HepG2 (cell line): ENCODE measurements around the gene CC2D1B. TPM values are rescaled to one million over a fixed set of nuclear protein-coding genes. Genes with fewer than 3 reads are reported as not detected.

Experiments
- CREB1 ChIP-seq, 2 experiments: fragments of 450-650 bp in 1 of 2; IDR thresholded peaks; 2 replicates each; pipeline ENCODE4 v1.6.1; 2016 to 2017; ENCODE audit warnings: control low read depth in 1 of 2, mild to moderate bottlenecking in 1 of 2, missing compliant biosample characterization in 1 of 2, missing genetic modification characterization in 1 of 2
- EHMT2 ChIP-seq: fragments of 200-600 bp; sonication (generic); IDR thresholded peaks from 2 replicates; pipeline ENCODE4 v1.7.0; 2017; ENCODE audit warnings: antibody characterized with exemption, low read depth, low read length, borderline replicate concordance
- ELF3 ChIP-seq: IDR thresholded peaks from 2 replicates; pipeline ENCODE4 v1.6.1; 2016; ENCODE audit warnings: missing genetic modification reagents, missing compliant biosample characterization
- EP300 ChIP-seq, 3 experiments: sonication (generic) in 1 of 3; formaldehyde crosslinking in 1 of 3; IDR thresholded peaks; 2 replicates each; pipeline versions ENCODE4 v1.5.1 to v1.6.1; 2011 to 2020; ENCODE audit warnings: low read depth in 2 of 3, low read length in 2 of 3, borderline replicate concordance in 1 of 3, improper control_type of control experiment in 1 of 3, mild to moderate bottlenecking in 1 of 3, missing genetic modification reagents in 1 of 3, moderate library complexity in 1 of 3
- HDAC6 ChIP-seq: fragments of 200-600 bp; sonication (generic); IDR thresholded peaks from 2 replicates; pipeline ENCODE4 v1.7.0; 2017; ENCODE audit warnings: mild to moderate bottlenecking, antibody characterized with exemption, low read length, low read depth
- KDM6A ChIP-seq: IDR thresholded peaks from 2 replicates; pipeline ENCODE4 v1.6.1; 2016; ENCODE audit warnings: low read depth
- MTF2 ChIP-seq: sonication (generic); formaldehyde crosslinking; IDR thresholded peaks from 2 replicates; pipeline ENCODE4 v1.5.0; 2020; ENCODE audit warnings: missing genetic modification reagents, borderline replicate concordance
- NFE2L1 ChIP-seq: sonication (generic); formaldehyde crosslinking; IDR thresholded peaks from 2 replicates; pipeline ENCODE4 v1.4.0; 2020; ENCODE audit warnings: missing genetic modification reagents, mild to moderate bottlenecking, borderline replicate concordance
- ONECUT2 ChIP-seq: sonication (generic); formaldehyde crosslinking; IDR thresholded peaks from 2 replicates; pipeline ENCODE4 v1.4.0; 2020; ENCODE audit warnings: missing genetic modification reagents
- POLR2A ChIP-seq, 2 experiments: IDR thresholded peaks; 2 replicates each; pipeline ENCODE4 v1.6.1; 2011; ENCODE audit warnings: low read depth in 2 of 2, low read length in 2 of 2, mild to moderate bottlenecking in 1 of 2, moderate library complexity in 1 of 2; ENCODE audit not compliant: insufficient read depth in 1 of 2
- SOX6 ChIP-seq, 2 experiments: fragments of 450-650 bp in 1 of 2; sonication (generic) in 1 of 2; formaldehyde crosslinking in 1 of 2; IDR thresholded peaks; 2 replicates each; pipeline versions ENCODE4 v1.4.0 to v1.6.1; 2017 to 2020; ENCODE audit warnings: antibody characterized with exemption in 1 of 2, mild to moderate bottlenecking in 1 of 2, missing genetic modification reagents in 1 of 2
- TOPORS ChIP-seq: sonication (generic); formaldehyde crosslinking; IDR thresholded peaks from 2 replicates; pipeline ENCODE4 v1.8.0; 2023; ENCODE audit warnings: mild to moderate bottlenecking, missing genetic modification reagents
- ZNF446 ChIP-seq: sonication (generic); formaldehyde crosslinking; IDR thresholded peaks from 2 replicates; pipeline ENCODE4 v1.5.0; 2020; ENCODE audit warnings: mild to moderate bottlenecking, missing genetic modification reagents
- ZNF572 ChIP-seq: sonication (generic); formaldehyde crosslinking; IDR thresholded peaks from 2 replicates; pipeline ENCODE4 v1.5.1; 2020; ENCODE audit warnings: mild to moderate bottlenecking, missing genetic modification reagents
- ZNF816 ChIP-seq: sonication (generic); formaldehyde crosslinking; IDR thresholded peaks from 2 replicates; pipeline ENCODE4 v1.8.0; 2022; ENCODE audit warnings: missing genetic modification reagents, mild to moderate bottlenecking, borderline replicate concordance
- ZNF883 ChIP-seq: sonication (generic); formaldehyde crosslinking; IDR thresholded peaks from 2 replicates; pipeline ENCODE4 v1.5.1; 2020; ENCODE audit warnings: mild to moderate bottlenecking, missing genetic modification reagents; ENCODE audit errors: not compliant biosample characterization
- ZSCAN12 ChIP-seq: sonication (generic); formaldehyde crosslinking; IDR thresholded peaks from 2 replicates; pipeline ENCODE4 v1.9.0; 2021; ENCODE audit warnings: mild to moderate bottlenecking, missing genetic modification reagents
- ZUFSP ChIP-seq: sonication (generic); formaldehyde crosslinking; IDR thresholded peaks from 2 replicates; pipeline ENCODE4 v1.9.0; 2021; ENCODE audit warnings: missing genetic modification reagents, mild to moderate bottlenecking, borderline replicate concordance
- polyA plus RNA-seq, 8 experiments: library from polyadenylated mRNA; depleted of rRNA in 3 of 8; stranded (reverse) in 7 of 8; unstranded in 1 of 8; fragments of >200 nt; fragmentation: Illumina TruSeq in 4 of 8; extraction: Trizol in 4 of 8; gene quantifications; 2 replicates each; pipeline versions ENCODE4 v1.2.1 to v1.2.3, GENCODE V29; 2011 to 2016; ENCODE audit warnings: low read depth in 4 of 8, missing spikeins in 1 of 8, mixed read lengths in 1 of 8; ENCODE audit not compliant: insufficient read depth in 1 of 8
- total RNA-seq, 5 experiments: library from RNA; depleted of rRNA; stranded (reverse); fragments of >200 nt; fragmentation: Illumina TruSeq; extraction: Trizol; gene quantifications; 2 replicates each; pipeline ENCODE4 v1.2.3, GENCODE V29; 2016; ENCODE audit warnings: low read depth in 1 of 5
- TF ChIP-seq, protein P1 (sequence below): sonication (generic); formaldehyde crosslinking; IDR thresholded peaks from 2 replicates; pipeline ENCODE4 v1.4.0; 2020; ENCODE audit warnings: mild to moderate bottlenecking, missing genetic modification reagents, borderline replicate concordance
- TF ChIP-seq, protein P2 (sequence below): sonication (generic); formaldehyde crosslinking; IDR thresholded peaks from 2 replicates; pipeline ENCODE4 v1.9.0; 2021; ENCODE audit warnings: missing genetic modification reagents, mild to moderate bottlenecking, borderline replicate concordance
- TF ChIP-seq, protein P3 (sequence below): sonication (generic); formaldehyde crosslinking; IDR thresholded peaks from 2 replicates; pipeline ENCODE4 v1.5.1; 2020; ENCODE audit warnings: missing genetic modification reagents, mild to moderate bottlenecking, borderline replicate concordance

Gene CC2D1B
- total and polyA plus RNA-seq, 2 of the 13 experiments (the other 11 are each of a cell fraction or from before 2014, with no cell fraction given), result 7.2 to 19.2 TPM

DNA sequence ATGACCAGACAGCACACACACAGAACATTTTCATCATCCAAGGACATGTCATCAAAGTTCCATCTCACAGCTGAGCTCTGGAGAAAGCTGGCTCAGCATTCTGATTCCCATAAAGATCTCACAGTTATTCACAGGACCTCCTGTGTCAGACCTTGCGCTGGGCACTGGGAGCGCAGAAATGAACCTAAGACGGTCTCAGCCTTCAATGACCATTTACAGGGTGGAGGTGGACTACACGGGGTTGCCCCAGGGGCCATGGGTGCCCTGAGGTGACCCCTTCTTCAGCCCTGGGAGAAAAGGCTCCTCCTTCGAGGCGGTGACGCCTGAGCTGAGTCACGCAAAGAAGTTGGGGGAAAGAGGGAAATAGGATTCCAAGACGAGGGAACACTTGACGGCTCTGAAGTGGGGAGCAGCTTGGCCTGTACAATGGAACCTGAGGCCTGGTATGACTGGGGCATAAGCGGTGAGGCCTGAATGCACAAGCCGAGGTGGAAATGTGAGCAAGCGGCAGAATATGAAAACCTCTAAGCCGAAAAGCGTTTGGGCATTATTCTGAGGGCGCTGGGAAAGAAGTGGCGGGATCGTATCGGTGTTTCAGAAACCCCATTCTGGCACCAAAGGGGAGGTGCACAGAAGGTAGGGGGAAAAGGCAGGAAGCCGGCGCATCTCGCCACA lies 797 bp downstream of the CC2D1B start (continued):
- TF ChIP-seq, protein P1, sequence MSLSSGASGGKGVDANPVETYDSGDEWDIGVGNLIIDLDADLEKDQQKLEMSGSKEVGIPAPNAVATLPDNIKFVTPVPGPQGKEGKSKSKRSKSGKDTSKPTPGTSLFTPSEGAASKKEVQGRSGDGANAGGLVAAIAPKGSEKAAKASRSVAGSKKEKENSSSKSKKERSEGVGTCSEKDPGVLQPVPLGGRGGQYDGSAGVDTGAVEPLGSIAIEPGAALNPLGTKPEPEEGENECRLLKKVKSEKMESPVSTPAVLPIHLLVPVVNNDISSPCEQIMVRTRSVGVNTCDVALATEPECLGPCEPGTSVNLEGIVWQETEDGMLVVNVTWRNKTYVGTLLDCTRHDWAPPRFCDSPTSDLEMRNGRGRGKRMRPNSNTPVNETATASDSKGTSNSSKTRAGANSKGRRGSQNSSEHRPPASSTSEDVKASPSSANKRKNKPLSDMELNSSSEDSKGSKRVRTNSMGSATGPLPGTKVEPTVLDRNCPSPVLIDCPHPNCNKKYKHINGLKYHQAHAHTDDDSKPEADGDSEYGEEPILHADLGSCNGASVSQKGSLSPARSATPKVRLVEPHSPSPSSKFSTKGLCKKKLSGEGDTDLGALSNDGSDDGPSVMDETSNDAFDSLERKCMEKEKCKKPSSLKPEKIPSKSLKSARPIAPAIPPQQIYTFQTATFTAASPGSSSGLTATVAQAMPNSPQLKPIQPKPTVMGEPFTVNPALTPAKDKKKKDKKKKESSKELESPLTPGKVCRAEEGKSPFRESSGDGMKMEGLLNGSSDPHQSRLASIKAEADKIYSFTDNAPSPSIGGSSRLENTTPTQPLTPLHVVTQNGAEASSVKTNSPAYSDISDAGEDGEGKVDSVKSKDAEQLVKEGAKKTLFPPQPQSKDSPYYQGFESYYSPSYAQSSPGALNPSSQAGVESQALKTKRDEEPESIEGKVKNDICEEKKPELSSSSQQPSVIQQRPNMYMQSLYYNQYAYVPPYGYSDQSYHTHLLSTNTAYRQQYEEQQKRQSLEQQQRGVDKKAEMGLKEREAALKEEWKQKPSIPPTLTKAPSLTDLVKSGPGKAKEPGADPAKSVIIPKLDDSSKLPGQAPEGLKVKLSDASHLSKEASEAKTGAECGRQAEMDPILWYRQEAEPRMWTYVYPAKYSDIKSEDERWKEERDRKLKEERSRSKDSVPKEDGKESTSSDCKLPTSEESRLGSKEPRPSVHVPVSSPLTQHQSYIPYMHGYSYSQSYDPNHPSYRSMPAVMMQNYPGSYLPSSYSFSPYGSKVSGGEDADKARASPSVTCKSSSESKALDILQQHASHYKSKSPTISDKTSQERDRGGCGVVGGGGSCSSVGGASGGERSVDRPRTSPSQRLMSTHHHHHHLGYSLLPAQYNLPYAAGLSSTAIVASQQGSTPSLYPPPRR, result no peak
- no peak for TF ChIP-seq NFE2L1 (CRISPR knock-in tag)
- TF ChIP-seq ZSCAN12, result no peak
- TF ChIP-seq ZNF446 (CRISPR knock-in tag), result no peak
- TF ChIP-seq CREB1 (IDR thresholded peaks at IDR 0.05), result no peak
- peak; percentile 60 for TF ChIP-seq CREB1 (CRISPR knock-in tag; IDR thresholded peaks at IDR 0.05)
- TF ChIP-seq ZNF816 (CRISPR knock-in tag), result no peak
- no peak for TF ChIP-seq ZNF572 (CRISPR knock-in tag)
- TF ChIP-seq TOPORS (CRISPR knock-in tag), result no peak
- TF ChIP-seq MTF2, result no peak
- TF ChIP-seq HDAC6, result no peak
- no peak for TF ChIP-seq ONECUT2 (CRISPR knock-in tag)
- no peak for TF ChIP-seq SOX6 (IDR thresholded peaks at IDR 0.05)
- TF ChIP-seq SOX6 (CRISPR knock-in tag; IDR thresholded peaks at IDR 0.05), result no peak
- TF ChIP-seq, protein P2, sequence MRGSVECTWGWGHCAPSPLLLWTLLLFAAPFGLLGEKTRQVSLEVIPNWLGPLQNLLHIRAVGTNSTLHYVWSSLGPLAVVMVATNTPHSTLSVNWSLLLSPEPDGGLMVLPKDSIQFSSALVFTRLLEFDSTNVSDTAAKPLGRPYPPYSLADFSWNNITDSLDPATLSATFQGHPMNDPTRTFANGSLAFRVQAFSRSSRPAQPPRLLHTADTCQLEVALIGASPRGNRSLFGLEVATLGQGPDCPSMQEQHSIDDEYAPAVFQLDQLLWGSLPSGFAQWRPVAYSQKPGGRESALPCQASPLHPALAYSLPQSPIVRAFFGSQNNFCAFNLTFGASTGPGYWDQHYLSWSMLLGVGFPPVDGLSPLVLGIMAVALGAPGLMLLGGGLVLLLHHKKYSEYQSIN (CRISPR knock-in tag), result no peak
- no peak for TF ChIP-seq ELF3 (CRISPR knock-in tag)
- TF ChIP-seq ZNF883 (CRISPR knock-in tag), result peak; percentile 47
- no peak for TF ChIP-seq POLR2A (IDR thresholded peaks at IDR 0.05; ENCODE audit: insufficient read depth in 1 of 2, low read depth in 2 of 2, low read length in 2 of 2)
- no peak for TF ChIP-seq EHMT2
- TF ChIP-seq, protein P3, sequence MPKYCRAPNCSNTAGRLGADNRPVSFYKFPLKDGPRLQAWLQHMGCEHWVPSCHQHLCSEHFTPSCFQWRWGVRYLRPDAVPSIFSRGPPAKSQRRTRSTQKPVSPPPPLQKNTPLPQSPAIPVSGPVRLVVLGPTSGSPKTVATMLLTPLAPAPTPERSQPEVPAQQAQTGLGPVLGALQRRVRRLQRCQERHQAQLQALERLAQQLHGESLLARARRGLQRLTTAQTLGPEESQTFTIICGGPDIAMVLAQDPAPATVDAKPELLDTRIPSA (CRISPR knock-in tag), result no peak
- TF ChIP-seq KDM6A (CRISPR knock-in tag), result no peak
- no peak for TF ChIP-seq ZUFSP (CRISPR knock-in tag)
- no peak for TF ChIP-seq EP300 (IDR thresholded peaks at IDR 0.05; ENCODE audit: low read depth in 2 of 2, low read length in 2 of 2)
- no peak for TF ChIP-seq EP300 (CRISPR knock-in tag; IDR thresholded peaks at IDR 0.05; ENCODE audit: borderline replicate concordance)
